SU-DHL-6 (cell line): ENCODE measurements around the gene OXNAD1.

ENCODE experiments used
- H2AFZ ChIP-seq: fragments of 200-600 bp; sonication (generic); 2 replicates; pipeline ENCODE4 v1.6.1; 2014; ENCODE audit warnings: low read depth, mild to moderate bottlenecking, moderate library complexity, mixed read lengths, antibody characterized with exemption, low read length; ENCODE audit not compliant: severe bottlenecking
- H3F3A ChIP-seq: fragments of 200-600 bp; shearing (Covaris generic); 2 replicates; pipeline ENCODE4 v1.6.0; 2016; ENCODE audit warnings: antibody characterized with exemption, mild to moderate bottlenecking; ENCODE audit not compliant: insufficient read depth
- H3K27ac ChIP-seq: fragments of 200-600 bp; sonication (generic); 2 replicates; pipeline ENCODE4 v1.5.1; 2016; ENCODE audit warnings: low read depth, mild to moderate bottlenecking, low read length, moderate library complexity, mixed read lengths
- H3K27me3 ChIP-seq: fragments of 200-600 bp; sonication (generic), shearing (Covaris generic); 2 replicates; pipeline ENCODE4 v1.6.0; 2014; ENCODE audit warnings: mild to moderate bottlenecking, low read length
- H3K36me3 ChIP-seq: fragments of 200-600 bp; sonication (generic); 2 replicates; pipeline ENCODE4 v1.6.1; 2014; ENCODE audit warnings: mild to moderate bottlenecking, low read length, mixed read lengths
- H3K4me2 ChIP-seq: fragments of 300-600, 200-600 bp; shearing (Covaris generic), sonication (generic); 2 replicates; pipeline ENCODE4 v1.6.0; 2014; ENCODE audit warnings: low read length, low read depth, mild to moderate bottlenecking; ENCODE audit not compliant: poor library complexity, severe bottlenecking
- H3K4me3 ChIP-seq: fragments of 200-600 bp; sonication (generic); 2 replicates; pipeline ENCODE4 v1.5.1; 2014; ENCODE audit warnings: antibody characterized with exemption, low read length, mild to moderate bottlenecking, mixed read lengths; ENCODE audit not compliant: insufficient read depth, poor library complexity, severe bottlenecking
- H3K79me2 ChIP-seq: fragments of 200-600 bp; sonication (generic); 2 replicates; pipeline ENCODE4 v1.6.1; 2014; ENCODE audit warnings: mild to moderate bottlenecking, low read length, moderate library complexity; ENCODE audit not compliant: insufficient read depth
- H3K9ac ChIP-seq: fragments of 200-600 bp; sonication (generic); 2 replicates; pipeline ENCODE4 v1.7.0; 2014; ENCODE audit warnings: mild to moderate bottlenecking, low read length
- H3K9me2 ChIP-seq: fragments of 200-600 bp; sonication (generic); replicated peaks from 2 replicates; pipeline ENCODE4 v1.6.1; 2014; ENCODE audit warnings: low read length; ENCODE audit not compliant: insufficient read depth
- H3K9me3 ChIP-seq: fragments of 200-600 bp; sonication (generic); 2 replicates; pipeline ENCODE4 v1.6.1; 2014; ENCODE audit warnings: low read length, mixed read lengths; ENCODE audit not compliant: insufficient read depth
- H4K20me1 ChIP-seq: fragments of 200-600 bp; sonication (generic); 2 replicates; pipeline ENCODE4 v1.6.1; 2014; ENCODE audit warnings: low read depth, mild to moderate bottlenecking, antibody characterized with exemption, low read length, moderate library complexity, mixed read lengths
- EZH2phosphoT487 ChIP-seq: fragments of 200-600 bp; sonication (generic), shearing (Covaris generic); conservative IDR thresholded peaks from 2 replicates; pipeline ENCODE4 v1.6.1; 2018; ENCODE audit warnings: mild to moderate bottlenecking, antibody characterized with exemption, low read length, moderate library complexity, mixed read lengths
- TF ChIP-seq, protein P1 (sequence below): fragments of 200-600 bp; sonication (generic); IDR thresholded peaks from one replicate; pipeline ENCODE4 v1.5.1; 2017; ENCODE audit warnings: antibody characterized with exemption, mild to moderate bottlenecking, low read length, moderate library complexity; ENCODE audit not compliant: insufficient read depth, poor library complexity, severe bottlenecking

OXNAD1 gene

DNA sequence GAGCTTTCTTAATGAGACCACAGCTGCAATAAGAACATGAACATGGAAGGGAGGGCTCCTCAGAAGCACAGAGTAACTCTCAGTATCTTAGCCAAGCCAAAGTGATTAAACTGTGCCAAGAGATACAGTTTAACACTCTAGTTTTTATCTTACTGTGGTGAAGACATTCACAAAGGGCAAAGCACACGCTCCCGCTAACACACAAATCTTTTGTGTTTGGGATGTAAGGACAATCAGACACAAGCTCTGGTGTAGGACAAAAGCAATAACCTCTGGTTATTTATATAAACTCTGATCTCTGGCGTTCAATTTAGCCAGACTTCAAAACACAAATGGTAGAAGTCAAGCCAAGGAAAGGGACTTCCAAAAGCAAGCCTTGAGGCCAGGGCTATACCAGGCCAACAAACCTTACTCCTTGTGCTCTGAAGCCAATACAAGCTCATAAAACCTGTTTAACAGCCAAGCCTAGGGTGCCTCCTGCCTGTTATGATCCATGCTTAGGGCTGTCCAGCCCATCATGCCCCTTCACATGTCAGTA is 28.1 kb upstream of the OXNAD1 start:
- Histone ChIP-seq H3K9ac (no peak overlapping the region), H3K9me2 (no peaks in the 10 kb centered on the region), H3K4me3 (no peak overlapping the region), H3K79me2 (no peaks in the 10 kb centered on the region), H4K20me1 (no peaks in the 10 kb centered on the region), H3F3A (no peaks in the 10 kb centered on the region), H3K36me3 (no peaks in the 10 kb centered on the region), H2AFZ (no peak overlapping the region), H3K27ac (no peak overlapping the region), H3K4me2 (no peak overlapping the region), H3K27me3 (no peaks in the 10 kb centered on the region), H3K9me3 (no peaks in the 10 kb centered on the region)
- no peak for TF ChIP-seq EZH2phosphoT487
- TF ChIP-seq, protein P1, sequence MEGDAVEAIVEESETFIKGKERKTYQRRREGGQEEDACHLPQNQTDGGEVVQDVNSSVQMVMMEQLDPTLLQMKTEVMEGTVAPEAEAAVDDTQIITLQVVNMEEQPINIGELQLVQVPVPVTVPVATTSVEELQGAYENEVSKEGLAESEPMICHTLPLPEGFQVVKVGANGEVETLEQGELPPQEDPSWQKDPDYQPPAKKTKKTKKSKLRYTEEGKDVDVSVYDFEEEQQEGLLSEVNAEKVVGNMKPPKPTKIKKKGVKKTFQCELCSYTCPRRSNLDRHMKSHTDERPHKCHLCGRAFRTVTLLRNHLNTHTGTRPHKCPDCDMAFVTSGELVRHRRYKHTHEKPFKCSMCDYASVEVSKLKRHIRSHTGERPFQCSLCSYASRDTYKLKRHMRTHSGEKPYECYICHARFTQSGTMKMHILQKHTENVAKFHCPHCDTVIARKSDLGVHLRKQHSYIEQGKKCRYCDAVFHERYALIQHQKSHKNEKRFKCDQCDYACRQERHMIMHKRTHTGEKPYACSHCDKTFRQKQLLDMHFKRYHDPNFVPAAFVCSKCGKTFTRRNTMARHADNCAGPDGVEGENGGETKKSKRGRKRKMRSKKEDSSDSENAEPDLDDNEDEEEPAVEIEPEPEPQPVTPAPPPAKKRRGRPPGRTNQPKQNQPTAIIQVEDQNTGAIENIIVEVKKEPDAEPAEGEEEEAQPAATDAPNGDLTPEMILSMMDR, result no peak

DNA sequence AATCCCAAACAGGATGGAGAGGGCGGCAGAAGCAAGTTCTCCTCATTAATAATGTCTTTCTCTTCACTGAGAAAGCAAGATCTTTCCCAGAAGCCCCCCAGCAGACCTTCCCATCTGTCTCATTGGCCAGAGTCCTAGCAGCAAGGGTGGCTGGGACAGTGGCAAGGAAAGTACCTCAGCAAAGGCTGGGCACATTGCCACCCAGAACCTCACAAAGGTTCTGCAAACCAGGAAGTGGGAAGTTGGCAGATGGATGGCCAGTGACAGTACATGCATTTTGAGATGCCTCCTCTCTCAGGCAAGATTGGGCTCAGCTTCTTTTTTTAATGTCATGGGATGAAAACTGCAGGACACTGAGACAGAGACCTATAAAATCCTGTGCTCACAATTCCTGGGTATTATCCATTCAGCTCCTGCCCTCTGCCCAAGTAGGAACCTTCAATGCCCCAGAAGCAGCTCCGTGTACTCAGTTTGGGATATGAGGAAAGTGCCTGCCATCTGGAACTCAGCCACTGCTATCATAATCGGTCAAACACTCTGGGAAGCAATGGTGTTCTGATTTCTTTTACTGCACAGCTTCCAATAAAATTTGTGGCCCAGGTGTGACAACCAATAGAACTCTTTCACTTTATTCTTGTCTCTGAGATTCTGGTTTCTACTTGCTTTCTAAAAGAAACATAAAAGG is 25.8 kb upstream of the OXNAD1 start:
- H3K79me2 ChIP-seq, result no peaks in the 10 kb centered on the region
- no peak overlapping the region for H3K4me2 ChIP-seq
- no peaks in the 10 kb centered on the region for H3K9me2 ChIP-seq
- no peaks in the 10 kb centered on the region for H3K27me3 ChIP-seq
- TF ChIP-seq, protein P1, result no peak
- TF ChIP-seq EZH2phosphoT487, result no peak
- no peak overlapping the region for H3K27ac ChIP-seq
- no peaks in the 10 kb centered on the region for H4K20me1 ChIP-seq
- no peaks in the 10 kb centered on the region for H3K36me3 ChIP-seq
- no peak overlapping the region for H3K4me3 ChIP-seq
- no peak overlapping the region for H2AFZ ChIP-seq
- no peaks in the 10 kb centered on the region for H3K9me3 ChIP-seq
- no peaks in the 10 kb centered on the region for H3F3A ChIP-seq
- no peak overlapping the region for H3K9ac ChIP-seq

DNA sequence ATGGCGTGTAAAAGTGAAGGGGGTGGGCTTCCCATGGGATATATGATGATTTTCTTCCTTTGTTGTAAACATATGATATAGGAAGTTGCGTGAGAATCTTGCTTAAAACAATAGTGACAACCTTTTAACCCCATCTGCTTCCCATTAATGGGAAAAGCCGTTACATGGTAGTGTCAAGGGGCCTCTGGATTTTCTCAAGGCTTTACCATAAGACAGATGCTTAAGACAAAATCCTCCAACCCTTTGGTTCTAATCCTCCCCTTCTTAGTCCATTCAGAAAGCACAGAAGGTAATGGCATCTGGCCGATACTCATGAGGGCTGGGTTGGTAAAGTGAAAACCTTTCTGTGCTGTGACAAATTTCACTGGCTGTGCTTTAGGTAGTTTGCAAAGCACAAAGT is 25.2 kb upstream of the OXNAD1 start:
- no peaks in the 10 kb centered on the region for H3K27me3 ChIP-seq
- no peaks in the 10 kb centered on the region for H3K36me3 ChIP-seq
- no peaks in the 10 kb centered on the region for H3K9me2 ChIP-seq
- no peak overlapping the region for H3K4me2 ChIP-seq
- H4K20me1 ChIP-seq, result no peaks in the 10 kb centered on the region
- H3K27ac ChIP-seq, result no peak overlapping the region
- H3K9ac ChIP-seq, result no peak overlapping the region
- H3K79me2 ChIP-seq, result no peaks in the 10 kb centered on the region
- no peak for TF ChIP-seq EZH2phosphoT487
- TF ChIP-seq, protein P1, result no peak
- H2AFZ ChIP-seq, result no peak overlapping the region
- H3K4me3 ChIP-seq, result no peak overlapping the region
- no peaks in the 10 kb centered on the region for H3K9me3 ChIP-seq
- no peaks in the 10 kb centered on the region for H3F3A ChIP-seq
